ENCODE data around the gene PGM2. TPM values are rescaled to one million over a fixed set of nuclear protein-coding genes. Genes with fewer than 3 reads are reported as not detected.

Gene PGM2
- total RNA-seq, 2 experiments from 2014 or later: 67.4 to 108 TPM

GRCh38 chr4:37908488-37909331, 82.2 kb downstream of the PGM2 start:
- intact Hi-C loops (cut with micrococcal nuclease; ENCODE audit: unreplicated experiment): no loop called here
- Histone ChIP-seq H3K27ac (ENCODE audit: low read depth, low read length, poor library complexity, severe bottlenecking) (no peak overlapping the region), H3K4me3 (ENCODE audit: low read depth, low read length, poor library complexity, severe bottlenecking) (no peak overlapping the region), H3K4me2 (ENCODE audit: low read length) (no peak overlapping the region), H2AFZ (ENCODE audit: low read length) (no peak overlapping the region), H3K79me2 (ENCODE audit: insufficient read depth, low read depth, low read length) (peaks cover 21% of the 10 kb centered on the region; the same call in 1 of the 2 replicates), H3K9me3 (ENCODE audit: low read length) (no peaks in the 10 kb centered on the region), H4K20me1 (ENCODE audit: insufficient read depth, low read length) (no peaks in the 10 kb centered on the region), H3K4me1 (ENCODE audit: insufficient read depth, low read length, poor library complexity, severe bottlenecking) (no peaks in the 10 kb centered on the region), H3K36me3 (ENCODE audit: insufficient read depth, low read length) (peaks cover 25% of the 10 kb centered on the region), H3K9me2 (ENCODE audit: insufficient read depth, low read length) (no peaks in the 10 kb centered on the region)
- DNase-seq (ENCODE audit: low spot score): no peak
- no TSS peak for BruUV-seq (replicated peaks)
- TF ChIP-seq EZH2phosphoT487 (IDR thresholded peaks at IDR 0.05; ENCODE audit: borderline replicate concordance, low read depth, low read length): no peak
- TF ChIP-seq, protein P1, sequence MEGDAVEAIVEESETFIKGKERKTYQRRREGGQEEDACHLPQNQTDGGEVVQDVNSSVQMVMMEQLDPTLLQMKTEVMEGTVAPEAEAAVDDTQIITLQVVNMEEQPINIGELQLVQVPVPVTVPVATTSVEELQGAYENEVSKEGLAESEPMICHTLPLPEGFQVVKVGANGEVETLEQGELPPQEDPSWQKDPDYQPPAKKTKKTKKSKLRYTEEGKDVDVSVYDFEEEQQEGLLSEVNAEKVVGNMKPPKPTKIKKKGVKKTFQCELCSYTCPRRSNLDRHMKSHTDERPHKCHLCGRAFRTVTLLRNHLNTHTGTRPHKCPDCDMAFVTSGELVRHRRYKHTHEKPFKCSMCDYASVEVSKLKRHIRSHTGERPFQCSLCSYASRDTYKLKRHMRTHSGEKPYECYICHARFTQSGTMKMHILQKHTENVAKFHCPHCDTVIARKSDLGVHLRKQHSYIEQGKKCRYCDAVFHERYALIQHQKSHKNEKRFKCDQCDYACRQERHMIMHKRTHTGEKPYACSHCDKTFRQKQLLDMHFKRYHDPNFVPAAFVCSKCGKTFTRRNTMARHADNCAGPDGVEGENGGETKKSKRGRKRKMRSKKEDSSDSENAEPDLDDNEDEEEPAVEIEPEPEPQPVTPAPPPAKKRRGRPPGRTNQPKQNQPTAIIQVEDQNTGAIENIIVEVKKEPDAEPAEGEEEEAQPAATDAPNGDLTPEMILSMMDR (conservative IDR thresholded peaks at IDR 0.05; ENCODE audit: low read length): no peak
- CTCF ChIA-PET (ENCODE audit: unreplicated experiment): no interaction called here
- POLR2A ChIA-PET: interaction anchor here (3.3 kb wide), 1 partner anchor 12 kb away, joined by 13 read pairs; no protein-coding TSS in a partner anchor

DNA sequence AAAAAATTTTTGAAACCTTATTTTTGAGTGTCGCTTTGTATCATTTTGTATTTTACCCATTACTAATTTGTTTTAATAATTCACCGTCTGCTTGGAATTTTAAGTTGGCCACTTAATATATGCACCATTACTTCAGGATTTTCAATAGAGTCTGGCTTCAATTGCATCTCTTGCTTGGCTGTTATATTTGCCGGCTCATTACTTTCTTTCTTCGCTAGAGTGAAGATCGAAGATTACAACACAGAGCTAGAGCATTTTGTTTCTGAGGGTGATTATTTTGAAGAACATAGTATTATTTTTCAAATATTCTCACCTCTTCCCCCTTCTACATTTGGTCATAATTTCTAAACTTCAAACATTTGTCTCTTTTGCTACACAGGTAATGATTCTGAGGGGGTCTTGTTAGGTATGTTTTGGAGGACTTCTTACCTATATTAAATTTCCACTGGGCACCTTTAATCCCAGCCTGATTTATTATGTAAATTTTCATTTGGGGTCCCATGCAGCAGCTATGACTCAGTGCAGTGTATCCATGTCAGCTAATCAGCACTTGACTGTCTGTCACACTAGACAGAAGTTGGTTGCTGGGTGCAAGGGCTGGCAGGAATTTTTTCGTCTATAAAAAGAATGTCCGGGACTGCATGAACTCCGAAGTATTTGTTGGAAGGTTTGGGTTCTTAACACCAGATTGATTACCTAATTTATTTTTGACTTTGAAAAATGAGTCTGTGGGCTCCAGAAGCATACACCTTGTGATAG, 83.0 kb downstream of the PGM2 start:
- BruUV-seq (replicated peaks): no TSS peak
- no peak for DNase-seq (ENCODE audit: low spot score)
- Histone ChIP-seq H3K4me1 (ENCODE audit: insufficient read depth, low read length, poor library complexity, severe bottlenecking) (no peaks in the 10 kb centered on the region), H3K36me3 (ENCODE audit: insufficient read depth, low read length) (peaks cover 17% of the 10 kb centered on the region), H3K4me2 (ENCODE audit: low read length) (no peak overlapping the region), H2AFZ (ENCODE audit: low read length) (no peak overlapping the region), H3K9me3 (ENCODE audit: low read length) (no peaks in the 10 kb centered on the region), H3K27ac (ENCODE audit: low read depth, low read length, poor library complexity, severe bottlenecking) (no peak overlapping the region), H3K79me2 (ENCODE audit: insufficient read depth, low read depth, low read length) (peaks cover 21% of the 10 kb centered on the region; the same call in 1 of the 2 replicates), H3K9me2 (ENCODE audit: insufficient read depth, low read length) (no peaks in the 10 kb centered on the region), H4K20me1 (ENCODE audit: insufficient read depth, low read length) (no peaks in the 10 kb centered on the region), H3K4me3 (ENCODE audit: low read depth, low read length, poor library complexity, severe bottlenecking) (no peak overlapping the region)
- TF ChIP-seq, protein P1 (conservative IDR thresholded peaks at IDR 0.05; ENCODE audit: low read length): no peak
- no peak for TF ChIP-seq EZH2phosphoT487 (IDR thresholded peaks at IDR 0.05; ENCODE audit: borderline replicate concordance, low read depth, low read length)
- intact Hi-C loops (cut with micrococcal nuclease; ENCODE audit: unreplicated experiment): no loop called here
- ChIA-PET CTCF (ENCODE audit: unreplicated experiment) (no interaction called here), POLR2A (no interaction called here)

All from OCI-LY7 (cell line).